ENCODE results near the gene SRSF3. TPM values are rescaled to one million over a fixed set of nuclear protein-coding genes. Genes with fewer than 3 reads are reported as not detected.
"Not testable (repeated sequence)": the region's sequence is repeated elsewhere in the genome, so short reads cannot be mapped to it uniquely, and the experiment has no call there.

SRSF3 gene
- polyA plus RNA-seq, 1 donor (not counting 4 experiments of a cell fraction or from before 2014, with no cell fraction given): 398 TPM

- no peak overlapping the region for H3K4me3 ChIP-seq (ENCODE audit: control insufficient read depth in 2 of 3, extremely low read depth in 1 of 3, insufficient read depth in 2 of 3, low read depth in 1 of 3, low read length in 3 of 3)
- H3K9ac ChIP-seq (ENCODE audit: control insufficient read depth, extremely low read depth, insufficient read depth, low read length): no peak overlapping the region
- no peaks in the 10 kb centered on the region for H3K79me2 ChIP-seq (ENCODE audit: control insufficient read depth, insufficient read depth, low read length)
- H2AFZ ChIP-seq (ENCODE audit: control insufficient read depth, low read length): no peak overlapping the region
- H4K20me1 ChIP-seq (ENCODE audit: control insufficient read depth, extremely low read depth, insufficient read depth, low read length): no peaks in the 10 kb centered on the region
- H3K4me1 ChIP-seq (ENCODE audit: control insufficient read depth, extremely low read depth, insufficient read depth, low read length): no peaks in the 10 kb centered on the region
- H3K27me3 ChIP-seq (ENCODE audit: control insufficient read depth, extremely low read depth, insufficient read depth, low read length): no peaks in the 10 kb centered on the region
- no peak overlapping the region for H3K4me2 ChIP-seq (ENCODE audit: control insufficient read depth, extremely low read depth, insufficient read depth, low read depth, low read length)
- no peaks in the 10 kb centered on the region for H3K9me1 ChIP-seq (ENCODE audit: control insufficient read depth, extremely low read depth, insufficient read depth, low read length)
- TF ChIP-seq CTCF (optimal IDR thresholded peaks at IDR 0.05 in 1 of 3, IDR thresholded peaks at IDR 0.05 in 1 of 3, conservative IDR thresholded peaks at IDR 0.05 in 1 of 3; ENCODE audit: extremely low read depth in 1 of 3, insufficient read depth in 2 of 3, low read length in 3 of 3): no peak
- no peak for TF ChIP-seq EZH2 (IDR thresholded peaks at IDR 0.05; ENCODE audit: low read length)
- H3K27ac ChIP-seq (ENCODE audit: control insufficient read depth, insufficient read depth, low read length): no peak overlapping the region
- DNase-seq (ENCODE audit: low read depth, low spot score): no peak
- no peak for FAIRE-seq
- no peaks in the 10 kb centered on the region for H3K36me3 ChIP-seq (ENCODE audit: control insufficient read depth in 2 of 2, extremely low read depth in 1 of 2, insufficient read depth in 2 of 2, low read length in 2 of 2)
- H3K9me3 ChIP-seq (ENCODE audit: control insufficient read depth, low read depth, low read length): no peaks in the 10 kb centered on the region
- dilution Hi-C loops (cut with MboI; ENCODE audit: extremely low pct_ligation_motif_present, low sequenced_read_pairs): no loop called here
Observed at GRCh38 chr6:36650848-36651478, 56.8 kb downstream of the SRSF3 start.

GRCh38 chr6:36651659-36652379 is 57.7 kb downstream of the SRSF3 start:
- H4K20me1 ChIP-seq (ENCODE audit: control insufficient read depth, extremely low read depth, insufficient read depth, low read length): no peaks in the 10 kb centered on the region
- no peaks in the 10 kb centered on the region for H3K4me1 ChIP-seq (ENCODE audit: control insufficient read depth, extremely low read depth, insufficient read depth, low read length)
- H2AFZ ChIP-seq (ENCODE audit: control insufficient read depth, low read length): no peak overlapping the region
- H3K9me1 ChIP-seq (ENCODE audit: control insufficient read depth, extremely low read depth, insufficient read depth, low read length): no peaks in the 10 kb centered on the region
- no peak overlapping the region for H3K4me2 ChIP-seq (ENCODE audit: control insufficient read depth, extremely low read depth, insufficient read depth, low read depth, low read length)
- no peaks in the 10 kb centered on the region for H3K9me3 ChIP-seq (ENCODE audit: control insufficient read depth, low read depth, low read length)
- no peak overlapping the region for H3K9ac ChIP-seq (ENCODE audit: control insufficient read depth, extremely low read depth, insufficient read depth, low read length)
- H3K36me3 ChIP-seq (ENCODE audit: control insufficient read depth in 2 of 2, extremely low read depth in 1 of 2, insufficient read depth in 2 of 2, low read length in 2 of 2): no peaks in the 10 kb centered on the region
- no peaks in the 10 kb centered on the region for H3K79me2 ChIP-seq (ENCODE audit: control insufficient read depth, insufficient read depth, low read length)
- TF ChIP-seq EZH2 (IDR thresholded peaks at IDR 0.05; ENCODE audit: low read length) (no peak), CTCF (optimal IDR thresholded peaks at IDR 0.05 in 1 of 3, IDR thresholded peaks at IDR 0.05 in 1 of 3, conservative IDR thresholded peaks at IDR 0.05 in 1 of 3; ENCODE audit: extremely low read depth in 1 of 3, insufficient read depth in 2 of 3, low read length in 3 of 3) (no peak)
- DNase-seq (ENCODE audit: low read depth, low spot score) (no peak), FAIRE-seq (no peak)
- dilution Hi-C loops (cut with MboI; ENCODE audit: extremely low pct_ligation_motif_present, low sequenced_read_pairs): no loop called here
- H3K27ac ChIP-seq (ENCODE audit: control insufficient read depth, insufficient read depth, low read length): no peak overlapping the region
- no peaks in the 10 kb centered on the region for H3K27me3 ChIP-seq (ENCODE audit: control insufficient read depth, extremely low read depth, insufficient read depth, low read length)
- H3K4me3 ChIP-seq (ENCODE audit: control insufficient read depth in 2 of 3, extremely low read depth in 1 of 3, insufficient read depth in 2 of 3, low read depth in 1 of 3, low read length in 3 of 3): no peak overlapping the region

GRCh38 chr6:36654469-36654868 is 60.3 kb downstream of the SRSF3 start:
- peaks cover 15% of the 10 kb centered on the region for H3K4me1 ChIP-seq (ENCODE audit: control insufficient read depth, extremely low read depth, insufficient read depth, low read length)
- H2AFZ ChIP-seq (ENCODE audit: control insufficient read depth, low read length); DNase-seq (ENCODE audit: low read depth, low spot score); H4K20me1 ChIP-seq (ENCODE audit: control insufficient read depth, extremely low read depth, insufficient read depth, low read length); H3K9me1 ChIP-seq (ENCODE audit: control insufficient read depth, extremely low read depth, insufficient read depth, low read length); H3K9me3 ChIP-seq (ENCODE audit: control insufficient read depth, low read depth, low read length); H3K9ac ChIP-seq (ENCODE audit: control insufficient read depth, extremely low read depth, insufficient read depth, low read length); H3K4me3 ChIP-seq (ENCODE audit: control insufficient read depth in 2 of 3, extremely low read depth in 1 of 3, insufficient read depth in 2 of 3, low read depth in 1 of 3, low read length in 3 of 3); H3K27ac ChIP-seq (ENCODE audit: control insufficient read depth, insufficient read depth, low read length); H3K36me3 ChIP-seq (ENCODE audit: control insufficient read depth in 2 of 2, extremely low read depth in 1 of 2, insufficient read depth in 2 of 2, low read length in 2 of 2); FAIRE-seq; H3K27me3 ChIP-seq (ENCODE audit: control insufficient read depth, extremely low read depth, insufficient read depth, low read length); H3K79me2 ChIP-seq (ENCODE audit: control insufficient read depth, insufficient read depth, low read length); H3K4me2 ChIP-seq (ENCODE audit: control insufficient read depth, extremely low read depth, insufficient read depth, low read depth, low read length); dilution Hi-C loops (cut with MboI; ENCODE audit: extremely low pct_ligation_motif_present, low sequenced_read_pairs): not testable (repeated sequence)

All from keratinocyte (primary cell).